Glomerular visceral epithelial cell (primary cell): ENCODE results near the gene TMEM26.

Source experiments
- DNase-seq: peaks from one replicate; pipeline ENCODE4 v3.0.0-alpha.2; 2016; ENCODE audit errors: extremely low spot score

Gene TMEM26

DNA sequence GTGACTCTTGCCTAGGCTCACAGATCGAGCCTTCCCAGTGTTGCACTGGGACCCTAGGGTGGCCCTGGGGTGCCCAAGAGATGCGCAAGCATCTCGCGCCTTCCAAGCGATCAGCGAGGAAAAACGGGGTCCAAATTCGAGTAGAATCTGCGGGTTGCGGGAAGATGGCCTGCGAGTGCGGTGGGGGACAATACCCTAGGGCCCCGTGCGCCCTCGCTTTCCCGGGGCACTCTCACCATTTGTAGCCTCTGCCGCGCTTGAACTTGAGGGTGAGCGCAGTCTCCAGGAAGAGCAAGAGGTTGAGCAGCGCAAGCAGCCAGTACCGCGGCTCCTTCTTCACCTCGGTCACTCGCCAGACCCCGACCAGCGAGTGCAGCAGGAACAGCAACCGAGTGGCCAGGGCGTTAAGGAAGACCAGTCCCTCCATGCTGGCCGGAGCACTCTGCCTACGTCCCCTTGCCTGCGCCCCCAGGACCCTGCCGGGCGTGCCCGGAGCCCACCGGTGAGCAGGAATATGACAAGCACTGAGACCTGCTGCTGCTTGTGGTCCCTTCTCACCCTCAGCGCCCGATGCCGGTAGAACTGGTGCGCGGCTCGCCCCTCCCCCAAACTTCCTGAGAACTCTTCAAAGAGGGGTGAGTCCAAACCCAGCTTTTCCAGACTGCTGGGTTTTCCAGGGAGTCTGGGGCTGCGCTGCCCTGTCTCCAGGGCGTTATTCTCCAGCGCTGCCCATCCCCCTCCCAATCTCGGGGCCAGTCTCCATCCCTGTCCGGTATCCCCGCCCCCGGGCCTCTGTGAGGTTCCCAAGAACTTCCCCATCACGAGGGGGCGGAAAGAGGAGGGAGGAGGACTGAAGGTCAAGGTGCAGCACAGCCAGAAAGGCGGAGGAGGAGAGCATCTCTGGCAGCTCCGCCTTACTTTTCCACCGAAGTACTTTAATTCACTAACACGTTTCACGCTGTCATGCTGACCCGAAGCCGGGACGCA, at the start of gene TMEM26:
TSS of gene TMEM26 (minus strand) at position 727 of the 987 bp plus-strand sequence. CDS start at position 427, 300 bp downstream.
- peak; percentile 5 for DNase-seq

DNA sequence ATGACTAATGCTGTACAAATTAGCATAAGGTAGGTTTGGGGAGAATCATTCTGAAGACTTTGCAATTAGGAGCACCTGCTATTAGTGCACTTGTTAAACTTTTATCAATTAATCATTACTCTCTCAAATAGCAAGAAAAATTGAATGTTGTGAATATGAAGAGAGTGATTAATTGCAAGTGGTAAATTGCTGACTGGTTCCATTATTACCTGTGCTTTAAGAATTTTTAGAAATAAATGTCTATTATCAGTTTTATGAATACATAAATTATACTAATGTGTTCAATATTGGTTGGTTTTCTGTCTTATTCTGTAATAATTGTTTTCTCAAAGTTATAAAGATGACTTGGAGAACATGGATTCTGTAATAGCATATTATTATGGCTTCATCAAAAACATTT, 47.3 kb upstream of the TMEM26 start:
- no peak for DNase-seq

DNA sequence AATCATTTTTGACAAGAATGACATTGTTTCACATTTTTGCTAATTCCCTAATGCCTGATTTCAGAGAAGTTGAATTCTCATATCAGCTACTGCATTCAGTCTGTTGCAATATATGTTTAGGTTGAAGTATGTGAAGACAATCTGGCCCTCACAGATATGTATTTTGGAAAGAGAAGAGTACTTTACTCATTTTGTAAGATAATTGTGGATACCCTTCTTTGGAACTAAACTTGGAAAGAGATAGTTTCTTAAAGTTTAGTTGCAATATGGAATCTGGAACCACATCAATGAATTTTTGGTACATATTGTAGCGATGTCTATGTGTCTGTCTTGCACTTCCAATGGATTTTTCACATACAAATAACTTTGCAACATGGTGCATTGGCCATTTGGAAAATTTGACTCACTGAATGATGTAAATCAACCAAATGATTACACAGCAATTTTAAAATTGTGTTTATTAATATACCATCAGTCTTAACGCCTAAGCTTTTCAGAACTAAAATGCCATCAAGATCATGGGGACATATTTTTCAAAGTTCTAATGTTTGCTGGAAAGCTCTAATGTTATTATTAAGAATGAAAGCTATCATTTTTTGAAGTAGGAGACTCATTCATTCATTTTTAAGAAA, 39.3 kb upstream of the TMEM26 start:
- no peak for DNase-seq

DNA sequence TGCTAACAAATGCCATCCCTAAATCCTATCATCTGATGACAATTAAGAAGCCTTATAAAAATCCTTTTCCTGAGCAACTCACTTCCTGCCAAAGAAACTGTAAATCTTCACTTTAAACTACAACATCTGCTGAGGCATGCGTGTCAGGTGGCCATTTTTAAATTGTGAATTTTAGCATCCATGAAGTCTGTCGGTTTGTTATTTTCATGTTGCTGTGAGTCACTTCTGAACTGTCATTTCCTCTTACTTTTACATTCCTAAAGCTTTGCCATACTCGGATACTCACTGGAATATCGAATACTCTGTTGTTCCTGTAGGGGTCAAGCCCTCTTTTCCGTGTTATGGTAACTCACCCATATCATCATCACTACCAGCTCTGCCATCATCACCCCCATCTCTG, 34.3 kb upstream of the TMEM26 start:
- no peak for DNase-seq

DNA sequence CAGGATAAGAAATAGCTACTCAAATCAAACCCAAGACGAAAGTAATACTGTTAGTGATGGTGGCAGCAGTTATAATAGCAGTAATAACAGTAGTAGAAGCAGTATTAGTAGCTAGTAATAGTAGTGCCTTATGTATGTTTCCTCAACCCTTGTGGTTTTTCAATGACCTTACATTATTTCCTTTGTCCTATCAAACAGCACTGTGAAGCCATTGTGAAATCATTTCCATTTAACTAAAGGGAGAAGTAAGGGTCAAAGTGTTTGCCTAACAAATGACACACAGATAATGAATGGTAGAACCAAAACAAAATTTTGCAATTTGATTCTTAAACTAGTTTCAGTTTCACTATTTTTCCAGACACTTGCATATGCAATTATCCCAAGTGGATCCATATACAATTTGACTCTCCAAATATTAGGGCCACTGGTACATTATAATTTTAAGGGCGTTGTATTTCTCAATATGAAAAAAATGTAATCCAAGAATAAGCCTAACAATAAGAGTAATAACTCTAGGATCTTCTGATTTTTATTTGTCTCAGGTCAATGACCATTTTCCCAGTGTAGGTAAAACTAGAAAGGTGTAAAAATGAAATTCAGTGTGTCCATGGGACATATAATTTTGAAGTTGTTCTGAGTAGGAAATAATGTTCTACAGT, 33.7 kb upstream of the TMEM26 start:
- no peak for DNase-seq

DNA sequence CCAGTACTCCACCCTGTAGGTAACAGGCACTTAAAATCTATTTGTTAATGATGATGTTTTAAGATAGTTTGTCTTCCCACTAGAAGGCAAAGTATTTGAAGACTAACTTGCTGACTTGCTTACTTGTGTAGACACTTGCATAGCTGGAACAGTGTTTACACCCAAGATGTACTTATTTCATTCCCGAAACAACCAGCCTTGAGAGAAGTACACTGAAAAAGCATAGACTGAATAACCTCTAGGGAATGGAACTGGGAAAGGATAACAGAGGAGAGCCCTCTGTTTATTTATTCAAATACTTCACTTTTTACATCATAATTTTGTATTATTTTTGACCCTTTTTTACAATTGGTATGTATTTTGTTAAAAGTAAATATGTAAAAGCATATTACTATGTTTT, 33.1 kb upstream of the TMEM26 start:
- DNase-seq, result no peak

DNA sequence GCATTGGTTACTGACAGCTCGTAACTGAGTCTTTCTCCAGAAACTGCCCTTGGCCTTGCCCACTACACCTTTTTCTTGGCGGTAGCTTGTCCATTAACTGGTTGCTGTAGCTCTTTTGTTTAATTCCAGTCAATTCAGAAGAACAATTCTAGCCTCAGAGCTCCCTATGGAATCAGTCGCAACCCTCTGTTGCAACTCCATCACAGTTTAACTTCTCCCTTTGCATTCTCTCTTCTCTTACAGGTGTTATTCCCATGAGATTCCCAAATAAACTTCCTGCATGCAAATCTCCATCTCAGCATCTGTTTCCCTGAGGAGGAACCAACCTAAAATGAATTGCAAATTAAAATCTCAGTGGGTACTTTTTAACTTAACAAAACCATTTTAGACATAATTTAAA, 28.4 kb upstream of the TMEM26 start:
- no peak for DNase-seq

DNA sequence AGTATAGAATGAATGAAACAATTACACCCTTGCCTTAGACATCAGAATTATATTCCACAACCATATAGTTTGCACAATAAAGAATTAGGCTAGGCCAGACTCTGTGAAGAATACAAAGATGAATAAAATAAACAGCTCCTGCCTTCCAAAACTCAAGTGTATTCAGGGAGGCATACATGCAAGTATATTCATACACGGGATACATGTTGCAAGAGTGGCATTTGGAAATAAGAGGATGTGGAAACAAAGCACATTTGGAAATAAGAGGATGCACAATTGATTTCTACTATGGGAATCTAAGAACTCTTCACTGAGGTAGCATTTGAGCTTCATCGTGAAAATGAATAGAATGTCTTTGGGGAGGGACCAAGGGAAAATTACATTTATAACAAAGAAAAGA, 27.0 kb upstream of the TMEM26 start:
- DNase-seq, result no peak

DNA sequence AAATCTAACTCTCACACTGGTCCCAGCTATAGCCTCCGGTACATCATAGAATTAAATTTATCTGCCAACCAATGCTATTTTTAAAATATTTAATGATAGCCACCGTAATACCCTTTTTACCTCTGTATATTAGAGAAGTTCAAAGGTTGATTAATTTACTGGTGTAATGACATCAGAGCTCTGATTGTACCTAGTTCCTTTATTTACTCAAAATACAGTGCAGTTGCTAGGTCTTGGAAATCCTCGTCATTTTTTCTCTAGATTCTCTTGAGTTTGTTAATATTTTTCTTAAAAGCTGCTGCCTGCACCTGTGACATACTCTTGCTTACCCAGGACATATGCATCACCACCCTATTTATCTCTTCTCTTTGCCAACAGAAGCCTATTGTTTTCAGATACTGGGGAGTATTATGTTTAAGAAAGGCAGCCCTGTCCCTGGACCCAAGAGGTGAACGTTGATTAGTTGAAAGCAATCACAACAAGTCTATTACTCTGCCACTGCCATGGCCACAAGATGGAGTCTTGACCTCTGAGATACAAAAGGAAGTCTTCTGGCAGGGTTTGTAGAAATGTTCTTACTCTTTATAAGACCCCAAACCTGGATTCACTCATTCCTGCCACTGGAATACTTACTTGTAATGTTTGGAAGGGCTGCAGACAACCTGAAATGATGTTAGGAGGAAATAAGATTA, 25.6 kb upstream of the TMEM26 start:
- no peak for DNase-seq

DNA sequence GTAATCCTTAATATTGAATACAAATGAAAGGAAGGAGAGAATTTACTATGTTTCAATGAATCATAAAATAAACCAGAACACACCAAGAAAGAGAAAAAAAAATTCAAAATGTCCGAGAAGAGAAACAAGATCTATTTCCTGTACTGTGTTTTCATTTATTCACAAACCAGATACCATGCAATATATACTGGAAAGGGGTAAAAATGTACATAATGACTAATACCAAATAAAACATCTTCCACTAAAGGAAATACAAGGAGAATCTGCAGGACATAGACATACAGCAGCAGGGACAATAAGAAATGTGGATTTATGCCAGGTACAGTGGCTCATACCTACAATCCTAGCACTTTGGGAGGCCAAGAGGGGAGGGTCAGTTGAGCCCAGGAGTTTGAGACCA, 24.3 kb upstream of the TMEM26 start:
- DNase-seq, result no peak

DNA sequence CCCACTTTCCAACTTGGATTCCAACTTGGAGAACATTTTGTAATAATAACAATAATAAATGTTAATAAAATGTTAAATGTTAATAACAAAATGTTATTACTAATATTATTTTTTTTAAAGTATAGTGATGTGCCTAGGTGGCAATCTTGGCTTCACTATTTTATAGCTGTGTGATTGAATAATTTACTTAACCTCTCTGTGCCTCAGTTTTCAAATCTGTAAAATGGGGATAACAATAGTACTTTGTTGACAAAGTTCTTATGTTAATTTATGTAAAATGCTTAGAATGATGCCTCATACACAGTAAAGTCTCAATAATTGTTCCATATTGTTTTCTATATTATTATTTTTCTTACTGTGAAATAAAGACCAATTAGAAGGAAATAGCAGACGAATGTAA, 23.3 kb upstream of the TMEM26 start:
- DNase-seq, result no peak

DNA sequence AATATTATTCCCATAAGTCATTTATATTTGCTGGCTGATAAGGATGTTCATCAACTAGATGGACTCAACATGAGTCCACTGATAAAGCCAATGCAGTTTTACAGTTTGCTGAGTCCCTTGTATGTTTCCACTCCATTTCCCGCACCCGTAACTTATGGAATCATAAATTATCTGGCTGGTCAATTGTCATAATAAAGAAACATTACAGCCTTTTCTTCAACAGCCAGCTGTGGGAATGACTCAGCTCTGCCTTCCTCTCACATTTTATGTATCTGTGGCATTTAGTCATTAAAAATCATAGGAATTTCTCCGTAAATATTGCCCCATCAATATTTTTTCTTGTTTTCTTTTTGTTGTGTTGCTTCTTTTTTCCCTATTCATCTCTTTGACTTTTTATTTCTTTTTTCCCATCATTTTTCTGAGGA, 22.3 kb upstream of the TMEM26 start:
- peak; percentile 67 for DNase-seq

DNA sequence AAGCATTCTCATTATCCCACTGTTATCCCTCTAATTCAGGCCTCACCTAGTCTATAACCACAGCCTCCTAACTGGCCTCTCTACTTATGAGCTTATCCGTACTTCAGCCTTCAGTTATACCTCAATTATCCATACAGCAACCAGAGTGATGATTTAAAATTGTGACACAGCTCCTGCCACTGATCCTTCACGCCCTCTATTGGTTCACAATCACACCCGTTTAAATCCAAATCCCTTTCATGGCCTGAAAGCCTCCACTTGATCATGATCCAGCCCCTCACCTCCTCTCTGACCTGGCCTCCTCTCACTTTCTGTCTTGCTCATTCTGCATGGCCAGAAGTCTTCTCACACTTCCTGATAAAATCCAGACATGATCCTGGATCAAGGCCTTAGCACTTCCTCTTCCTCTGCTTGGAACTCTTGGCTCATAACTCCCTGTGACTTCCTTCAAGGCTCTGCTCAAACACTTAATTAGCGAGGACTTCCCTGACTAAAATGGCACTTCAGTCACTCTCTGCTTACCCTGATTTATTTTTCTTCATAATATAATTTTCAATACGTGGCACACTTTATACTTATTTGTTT, 19.0 kb upstream of the TMEM26 start:
- no peak for DNase-seq

DNA sequence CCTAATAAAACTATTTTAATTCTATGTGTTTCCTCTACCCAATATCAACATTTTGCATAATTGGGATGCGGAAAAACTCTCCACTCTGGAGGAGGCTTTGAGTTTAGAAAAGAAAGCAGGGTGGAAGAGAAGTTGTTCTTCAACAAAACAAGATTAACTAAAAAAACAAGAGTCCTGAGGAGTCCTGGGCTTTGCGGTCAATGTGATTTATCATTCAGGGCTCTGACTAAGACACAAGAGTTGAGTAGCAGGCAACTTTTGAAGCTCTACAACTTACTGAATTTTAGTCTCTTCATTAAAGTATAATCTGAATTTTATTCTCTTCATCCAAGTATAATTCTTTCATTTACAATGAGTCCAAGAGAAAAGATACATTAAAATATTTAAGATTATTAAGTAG, 18.3 kb upstream of the TMEM26 start:
- DNase-seq, result no peak

DNA sequence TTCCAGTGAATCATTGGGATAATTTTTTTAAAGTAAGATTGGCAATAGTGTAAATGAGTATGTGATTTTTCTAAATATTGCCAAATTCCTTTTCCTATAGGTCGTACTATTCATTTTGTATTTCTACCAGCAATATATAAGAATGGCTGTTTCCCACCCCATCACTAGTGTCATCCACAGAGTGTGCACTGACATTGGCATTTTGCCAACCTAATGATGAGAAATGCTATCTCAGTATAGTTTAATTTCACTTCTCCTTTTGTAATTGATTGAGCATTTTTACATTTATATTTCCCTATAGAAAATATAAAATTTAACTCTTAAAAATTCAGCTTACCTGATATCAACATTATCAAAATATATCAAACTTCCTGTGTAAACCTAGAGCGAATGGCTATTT, 17.6 kb upstream of the TMEM26 start:
- DNase-seq, result no peak

DNA sequence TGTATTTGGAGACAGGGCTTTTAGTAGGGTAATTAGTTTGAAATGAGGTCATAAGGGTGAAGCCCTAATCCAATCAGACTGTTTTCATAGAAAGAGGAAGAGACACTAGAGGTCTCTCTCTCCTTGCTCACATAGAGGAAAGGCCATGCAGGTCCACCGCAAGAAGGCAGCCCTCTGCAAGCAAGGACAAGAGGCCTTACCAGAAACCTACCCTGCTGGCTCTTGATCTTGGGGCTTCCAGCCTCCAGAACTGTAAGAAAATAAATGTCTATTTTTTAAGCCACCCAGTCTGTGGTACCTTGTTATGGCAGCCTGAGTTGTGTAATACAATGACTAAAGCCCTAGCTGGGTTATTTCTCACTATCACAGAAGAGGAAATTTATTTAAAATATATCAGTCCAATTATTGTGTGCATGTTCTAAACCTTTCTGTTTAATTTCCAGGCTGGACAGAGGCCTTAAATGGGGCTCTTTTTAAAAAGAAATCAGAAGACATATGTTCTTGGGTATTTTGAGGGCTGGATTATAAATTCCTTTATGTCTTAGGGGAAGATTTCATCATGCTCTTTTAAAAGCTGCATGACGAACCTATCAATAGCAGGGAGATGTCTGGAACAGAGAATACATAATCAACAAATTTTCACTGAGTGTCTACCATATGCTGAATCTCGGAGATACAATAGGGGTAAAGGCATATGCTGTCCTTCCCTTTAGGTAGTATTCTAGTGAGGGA, 12.9 kb upstream of the TMEM26 start:
- no peak for DNase-seq

DNA sequence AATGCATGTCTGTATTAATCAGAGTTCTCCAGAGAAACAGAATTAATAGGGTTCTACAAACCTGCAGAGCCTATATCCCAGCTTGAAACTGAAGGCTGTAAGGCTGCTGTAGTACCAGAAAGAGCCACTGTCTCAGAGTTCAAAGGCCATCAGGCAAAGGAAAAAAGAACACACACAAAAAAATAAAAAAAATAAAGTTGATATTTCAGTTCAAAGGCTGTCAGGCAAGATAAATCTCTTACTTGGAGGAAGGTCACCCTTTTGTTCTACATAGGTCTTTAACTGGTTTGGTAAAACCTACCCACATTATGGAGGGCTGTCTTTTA, 12.0 kb upstream of the TMEM26 start:
- DNase-seq, result no peak

DNA sequence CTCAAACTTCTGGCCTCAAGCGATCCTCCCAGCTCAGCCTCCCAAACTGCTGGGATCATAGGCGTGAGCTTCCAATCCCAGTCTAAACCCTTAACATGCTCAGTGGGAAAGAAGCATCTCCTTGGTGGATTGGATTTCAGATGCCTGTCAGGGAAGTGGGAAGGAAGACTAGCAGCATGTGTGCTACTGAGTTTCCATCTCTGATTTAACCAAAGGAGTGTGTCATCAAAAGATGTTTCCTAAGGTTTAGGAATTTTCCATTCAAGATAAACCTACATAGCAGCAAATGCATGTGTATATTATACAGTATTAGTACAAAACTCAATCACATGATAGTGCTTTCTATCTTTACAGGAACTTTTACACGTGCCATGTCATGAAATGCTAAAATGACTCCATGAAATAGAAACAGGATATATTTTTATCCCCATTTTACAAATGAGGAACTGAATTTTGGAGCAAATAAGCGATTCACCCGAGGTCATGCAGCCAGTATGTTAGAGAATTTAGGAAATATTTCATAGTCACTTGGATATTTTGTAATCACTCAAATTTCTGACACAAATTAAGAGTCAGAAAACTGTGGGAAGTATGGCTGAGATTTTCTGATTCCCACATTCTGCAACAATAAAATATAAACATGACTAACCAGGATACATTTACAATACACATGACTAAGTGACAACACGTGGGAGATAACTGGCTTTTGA, 11.4 kb upstream of the TMEM26 start:
- DNase-seq, result no peak

DNA sequence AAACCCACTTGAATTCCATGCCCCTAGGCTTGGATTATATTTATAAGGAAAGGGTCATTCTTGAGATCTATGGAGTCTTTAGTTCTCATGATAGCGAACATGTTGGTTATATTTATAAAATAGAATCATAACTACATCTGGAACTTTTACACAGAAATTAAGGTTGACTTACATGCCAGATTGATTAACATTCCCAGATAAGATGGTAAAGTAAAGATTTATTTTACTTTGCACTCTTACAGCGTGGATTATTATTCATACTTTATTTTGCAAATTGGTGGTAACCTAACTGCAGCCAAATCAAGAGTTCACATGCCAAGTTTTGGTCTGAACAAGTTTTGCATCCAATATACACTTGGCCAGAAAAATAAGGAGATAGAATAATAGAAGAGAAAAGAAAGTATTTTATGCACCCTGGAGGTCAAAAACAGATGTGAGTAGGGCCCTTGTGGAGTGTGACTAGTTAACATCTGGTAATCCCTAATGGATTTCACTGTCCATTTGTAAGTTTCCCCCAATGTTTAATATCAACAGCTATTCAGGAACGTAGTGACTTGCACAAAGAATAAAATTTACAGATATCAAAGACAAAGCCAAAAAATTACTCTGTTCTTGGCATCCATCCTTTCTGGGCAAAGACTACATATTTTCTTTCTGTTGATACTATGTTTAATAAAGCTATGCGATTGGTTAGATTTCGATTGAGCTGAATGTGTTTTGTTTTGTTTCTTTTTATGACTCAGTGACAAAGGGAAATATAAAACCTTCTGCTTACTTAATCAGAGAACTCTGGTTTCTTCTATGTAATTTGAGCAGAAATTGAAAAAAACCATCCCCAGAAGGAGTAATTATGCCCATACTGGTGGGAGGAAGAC, 10.1 kb upstream of the TMEM26 start:
- DNase-seq, result no peak
